GM12878 (cell line): ENCODE measurements around the gene ECM2.

Source experiments
- EGR1 ChIP-seq, 2 experiments: IDR thresholded peaks; 1 replicate in 1 of 2; 2 replicates in 1 of 2; pipeline ENCODE4 v1.6.1; 2011 to 2012; ENCODE audit warnings: low read depth in 2 of 2, low read length in 2 of 2, borderline replicate concordance in 1 of 2, mild to moderate bottlenecking in 1 of 2, moderate library complexity in 1 of 2
- EZH2 ChIP-seq: IDR thresholded peaks from 2 replicates; pipeline ENCODE4 v1.6.1; 2012; ENCODE audit warnings: low read depth, mild to moderate bottlenecking, control low read depth, inconsistent platforms, low read length, borderline replicate concordance; ENCODE audit not compliant: control insufficient read depth
- MEF2A ChIP-seq: IDR thresholded peaks from 2 replicates; pipeline ENCODE4 v1.6.1; 2011; ENCODE audit warnings: low read depth, mild to moderate bottlenecking, low read length, moderate library complexity; ENCODE audit not compliant: insufficient read depth
- POLR2A ChIP-seq: IDR thresholded peaks from 2 replicates; pipeline ENCODE4 v1.6.1; 2011; ENCODE audit warnings: low read depth, mild to moderate bottlenecking, low read length
- RFX5 ChIP-seq: IDR thresholded peaks from 2 replicates; pipeline ENCODE4 v1.6.1; 2011; ENCODE audit warnings: low read depth, low read length, improper control_type of control experiment
- TARDBP ChIP-seq: IDR thresholded peaks from 2 replicates; pipeline ENCODE4 v1.6.1; 2016; ENCODE audit warnings: borderline replicate concordance
- TF ChIP-seq, protein P1 (sequence below), 3 experiments: IDR thresholded peaks in 2 of 3; conservative IDR thresholded peaks in 1 of 3; 2 replicates each; pipeline ENCODE4 v1.5.1; 2011; ENCODE audit warnings: low read depth in 3 of 3, low read length in 3 of 3, mild to moderate bottlenecking in 3 of 3, control low read depth in 2 of 3, moderate library complexity in 2 of 3, inconsistent platforms in 1 of 3, mixed read lengths in 1 of 3; ENCODE audit not compliant: control insufficient read depth in 2 of 3, insufficient read depth in 1 of 3; ENCODE audit errors: extremely low read depth in 1 of 3
- TF ChIP-seq, protein P2 (sequence below): fragments of 450-650 bp; formaldehyde crosslinking; IDR thresholded peaks from 2 replicates; pipeline ENCODE4 v1.4.0; 2022; ENCODE audit warnings: mild to moderate bottlenecking, moderate library complexity
- TF ChIP-seq, protein P3 (sequence below): IDR thresholded peaks from 2 replicates; pipeline ENCODE4 v1.6.1; 2011; ENCODE audit warnings: borderline replicate concordance, low read depth, mild to moderate bottlenecking, moderate library complexity, mixed read lengths, low read length; ENCODE audit not compliant: insufficient read depth; ENCODE audit errors: extremely low read length

DNA sequence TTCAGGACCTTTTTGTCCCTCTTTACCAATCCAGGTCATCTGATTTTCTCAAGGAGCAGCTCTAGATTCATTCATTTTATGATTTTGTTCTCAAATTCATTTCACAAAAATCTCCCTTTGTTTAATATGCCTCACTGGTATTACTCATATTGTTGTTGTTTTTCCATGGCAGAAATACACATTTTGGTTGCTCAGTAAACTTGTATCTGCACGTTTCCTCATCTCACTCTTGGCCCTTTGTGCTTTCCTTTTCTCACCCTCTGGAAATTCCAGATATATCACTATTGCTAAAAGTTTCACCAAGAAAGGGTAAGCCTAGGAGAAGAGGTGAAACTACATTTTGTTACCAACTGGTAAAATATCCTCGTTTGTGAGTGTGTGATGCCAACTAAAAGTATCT lies 68.3 kb downstream of the ECM2 start:
- TF ChIP-seq TARDBP (no peak), MEF2A (no peak), EZH2 (no peak), RFX5 (no peak), EGR1 (IDR thresholded peaks at IDR 0.05; ENCODE audit: borderline replicate concordance in 1 of 2, low read depth in 2 of 2, low read length in 2 of 2) (no peak), POLR2A (no peak)
- TF ChIP-seq, protein P1, sequence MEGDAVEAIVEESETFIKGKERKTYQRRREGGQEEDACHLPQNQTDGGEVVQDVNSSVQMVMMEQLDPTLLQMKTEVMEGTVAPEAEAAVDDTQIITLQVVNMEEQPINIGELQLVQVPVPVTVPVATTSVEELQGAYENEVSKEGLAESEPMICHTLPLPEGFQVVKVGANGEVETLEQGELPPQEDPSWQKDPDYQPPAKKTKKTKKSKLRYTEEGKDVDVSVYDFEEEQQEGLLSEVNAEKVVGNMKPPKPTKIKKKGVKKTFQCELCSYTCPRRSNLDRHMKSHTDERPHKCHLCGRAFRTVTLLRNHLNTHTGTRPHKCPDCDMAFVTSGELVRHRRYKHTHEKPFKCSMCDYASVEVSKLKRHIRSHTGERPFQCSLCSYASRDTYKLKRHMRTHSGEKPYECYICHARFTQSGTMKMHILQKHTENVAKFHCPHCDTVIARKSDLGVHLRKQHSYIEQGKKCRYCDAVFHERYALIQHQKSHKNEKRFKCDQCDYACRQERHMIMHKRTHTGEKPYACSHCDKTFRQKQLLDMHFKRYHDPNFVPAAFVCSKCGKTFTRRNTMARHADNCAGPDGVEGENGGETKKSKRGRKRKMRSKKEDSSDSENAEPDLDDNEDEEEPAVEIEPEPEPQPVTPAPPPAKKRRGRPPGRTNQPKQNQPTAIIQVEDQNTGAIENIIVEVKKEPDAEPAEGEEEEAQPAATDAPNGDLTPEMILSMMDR (IDR thresholded peaks at IDR 0.05 in 2 of 3, conservative IDR thresholded peaks at IDR 0.05 in 1 of 3; ENCODE audit: control insufficient read depth in 2 of 3, extremely low read depth in 1 of 3, insufficient read depth in 1 of 3, low read depth in 3 of 3, low read length in 3 of 3): no peak
- TF ChIP-seq, protein P2, sequence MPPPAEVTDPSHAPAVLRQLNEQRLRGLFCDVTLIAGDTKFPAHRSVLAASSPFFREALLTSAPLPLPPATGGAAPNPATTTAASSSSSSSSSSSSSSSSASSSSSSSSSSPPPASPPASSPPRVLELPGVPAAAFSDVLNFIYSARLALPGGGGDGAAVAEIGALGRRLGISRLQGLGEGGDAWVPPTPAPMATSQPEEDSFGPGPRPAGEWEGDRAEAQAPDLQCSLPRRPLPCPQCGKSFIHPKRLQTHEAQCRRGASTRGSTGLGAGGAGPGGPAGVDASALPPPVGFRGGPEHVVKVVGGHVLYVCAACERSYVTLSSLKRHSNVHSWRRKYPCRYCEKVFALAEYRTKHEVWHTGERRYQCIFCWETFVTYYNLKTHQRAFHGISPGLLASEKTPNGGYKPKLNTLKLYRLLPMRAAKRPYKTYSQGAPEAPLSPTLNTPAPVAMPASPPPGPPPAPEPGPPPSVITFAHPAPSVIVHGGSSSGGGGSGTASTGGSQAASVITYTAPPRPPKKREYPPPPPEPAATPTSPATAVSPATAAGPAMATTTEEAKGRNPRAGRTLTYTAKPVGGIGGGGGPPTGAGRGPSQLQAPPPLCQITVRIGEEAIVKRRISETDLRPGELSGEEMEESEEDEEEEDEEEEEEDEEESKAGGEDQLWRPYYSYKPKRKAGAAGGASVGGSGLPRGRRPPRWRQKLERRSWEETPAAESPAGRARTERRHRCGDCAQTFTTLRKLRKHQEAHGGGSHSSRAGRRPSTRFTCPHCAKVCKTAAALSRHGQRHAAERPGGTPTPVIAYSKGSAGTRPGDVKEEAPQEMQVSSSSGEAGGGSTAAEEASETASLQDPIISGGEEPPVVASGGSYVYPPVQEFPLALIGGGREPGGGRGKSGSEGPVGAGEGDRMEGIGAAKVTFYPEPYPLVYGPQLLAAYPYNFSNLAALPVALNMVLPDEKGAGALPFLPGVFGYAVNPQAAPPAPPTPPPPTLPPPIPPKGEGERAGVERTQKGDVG (CRISPR knock-in tag): no peak
- TF ChIP-seq, protein P3, sequence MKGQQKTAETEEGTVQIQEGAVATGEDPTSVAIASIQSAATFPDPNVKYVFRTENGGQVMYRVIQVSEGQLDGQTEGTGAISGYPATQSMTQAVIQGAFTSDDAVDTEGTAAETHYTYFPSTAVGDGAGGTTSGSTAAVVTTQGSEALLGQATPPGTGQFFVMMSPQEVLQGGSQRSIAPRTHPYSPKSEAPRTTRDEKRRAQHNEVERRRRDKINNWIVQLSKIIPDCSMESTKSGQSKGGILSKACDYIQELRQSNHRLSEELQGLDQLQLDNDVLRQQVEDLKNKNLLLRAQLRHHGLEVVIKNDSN: no peak
